Measurements from ENCODE around the gene DNAJA3. TPM values are rescaled to one million over a fixed set of nuclear protein-coding genes. Genes with fewer than 3 reads are reported as not detected.

The DNAJA3 gene
- total RNA-seq, 2 experiments from 2014 or later: 93.9 to 102 TPM

GRCh38 chr16:4412159-4412558, 13.5 kb upstream of the DNAJA3 start:
- H3K27ac Mint-ChIP-seq: no peak overlapping the region
- ATAC-seq (no peak), DNase-seq (no peak)
- peaks cover 30% of the 10 kb centered on the region for H3K36me3 Mint-ChIP-seq (ENCODE audit: low read depth)
- H3K9me3 Mint-ChIP-seq (ENCODE audit: low read depth): no peaks in the 10 kb centered on the region
- H3K27me3 Mint-ChIP-seq: no peaks in the 10 kb centered on the region
- peaks cover 36% of the 10 kb centered on the region for H3K4me1 Mint-ChIP-seq
- no peak overlapping the region for H3K4me3 Mint-ChIP-seq
- intact Hi-C loops (cut with DNase I, micrococcal nuclease): no loop called here
- ChIA-PET POLR2A (no interaction called here), CTCF (interaction anchor here (1.3 to 6.5 kb wide), 2 partner anchors 9 to 93 kb away, joined by 3 to 45 read pairs; no protein-coding TSS in a partner anchor)

- no peaks in the 10 kb centered on the region for H3K9me3 Mint-ChIP-seq (ENCODE audit: low read depth)
- no peak overlapping the region for H3K27ac Mint-ChIP-seq
- no peak overlapping the region for H3K4me3 Mint-ChIP-seq
- DNase-seq (no peak), ATAC-seq (no peak)
- peaks cover 30% of the 10 kb centered on the region for H3K36me3 Mint-ChIP-seq (ENCODE audit: low read depth)
- H3K27me3 Mint-ChIP-seq: no peaks in the 10 kb centered on the region
- ChIA-PET POLR2A (no interaction called here), CTCF (interaction anchor here (0.6 to 6.5 kb wide), 3 partner anchors 10 to 150 kb away, joined by 3 to 45 read pairs (median 3); no protein-coding TSS in a partner anchor)
- intact Hi-C loops (cut with DNase I, micrococcal nuclease): no loop called here
- peaks cover 36% of the 10 kb centered on the region for H3K4me1 Mint-ChIP-seq
These were observed 12.8 kb upstream of the DNAJA3 start for GRCh38 chr16:4412854-4413253.

- H3K36me3 Mint-ChIP-seq (ENCODE audit: low read depth): peaks cover 30% of the 10 kb centered on the region
- CTCF ChIA-PET: interaction anchor here (3.8 to 6.5 kb wide), 2 partner anchors 12 to 161 kb away, joined by 13 to 45 read pairs; no protein-coding TSS in a partner anchor
- POLR2A ChIA-PET: interaction anchor here (0.7 kb wide), 1 partner anchor 160 kb away, joined by 3 read pairs; no protein-coding TSS in a partner anchor
- H3K9me3 Mint-ChIP-seq (ENCODE audit: low read depth): no peaks in the 10 kb centered on the region
- DNase-seq: peak; percentile 92
- peak overlapping the region; percentile 86 for H3K4me3 Mint-ChIP-seq
- ATAC-seq: peak; percentile 69
- H3K27me3 Mint-ChIP-seq: no peaks in the 10 kb centered on the region
- peaks cover 36% of the 10 kb centered on the region for H3K4me1 Mint-ChIP-seq
- peak overlapping the region; percentile 84 for H3K27ac Mint-ChIP-seq
- intact Hi-C loops (cut with DNase I, micrococcal nuclease): loop anchor here in 1 of 2 experiments (1.0 to 2.0 kb wide), 2 partner anchors 202 to 298 kb away; partner anchors contain the start of gene ADCY9
These were observed 11.3 kb upstream of the DNAJA3 start for GRCh38 chr16:4414187-4414917.

GRCh38 chr16:4415538-4416199, 10.0 kb upstream of the DNAJA3 start:
- intact Hi-C loops (cut with DNase I, micrococcal nuclease): loop anchor here (1.0 to 5.0 kb wide), 16 partner anchors 10 to 699 kb away; partner anchors contain the start of genes DNAJA3 (in 2 of the 2), HMOX2 (in 2 of the 2), PAM16 (in 2 of the 2) and ADCY9 (in 1 of the 2)
- POLR2A ChIA-PET: interaction anchor here (0.5 to 1.0 kb wide), 6 partner anchors 16 to 434 kb away, joined by 3 to 6 read pairs (median 5); partner anchors contain the start of genes DNAAF8 and HMOX2

GRCh38 chr16:4416200-4417032, 9.3 kb upstream of the DNAJA3 start, which contains the start of gene CORO7:
TSS of gene CORO7 (minus strand) at chr16:4416596. CDS start at chr16:4416518, 78 bp downstream.
- H3K9me3 Mint-ChIP-seq (ENCODE audit: low read depth): no peaks in the 10 kb centered on the region
- no peaks in the 10 kb centered on the region for H3K27me3 Mint-ChIP-seq
- intact Hi-C loops (cut with DNase I, micrococcal nuclease): loop anchor here (1.0 to 5.0 kb wide), 15 partner anchors 9 to 700 kb away; partner anchors contain the start of genes DNAJA3 (in 2 of the 2), HMOX2 (in 2 of the 2), PAM16 (in 2 of the 2) and ANKS3 (in 1 of the 2)
- H3K36me3 Mint-ChIP-seq (ENCODE audit: low read depth): peaks cover 18% of the 10 kb centered on the region
- ChIA-PET POLR2A (interaction anchor here (0.5 to 1.0 kb wide), 6 partner anchors 17 to 435 kb away, joined by 3 to 6 read pairs (median 5); partner anchors contain the start of genes DNAAF8 and HMOX2), CTCF (interaction anchor here (3.8 to 6.5 kb wide), 2 partner anchors 14 to 163 kb away, joined by 13 to 45 read pairs; no protein-coding TSS in a partner anchor)
- peak within 1 kb of the TSS; percentile 86 for H3K4me3 Mint-ChIP-seq
- H3K27ac Mint-ChIP-seq: peak within 1 kb of the TSS; percentile 84
- DNase-seq (peak; percentile 98), ATAC-seq (peak; percentile 81)
- H3K4me1 Mint-ChIP-seq: peaks cover 29% of the 10 kb centered on the region

More at GRCh38 chr16:4415538-4416199, 10.0 kb upstream of the DNAJA3 start:
- Mint-ChIP-seq H3K4me3 (peak overlapping the region; percentile 86), H3K9me3 (ENCODE audit: low read depth) (no peaks in the 10 kb centered on the region), H3K36me3 (ENCODE audit: low read depth) (peaks cover 24% of the 10 kb centered on the region), H3K27ac (peak overlapping the region; percentile 84), H3K4me1 (peaks cover 32% of the 10 kb centered on the region), H3K27me3 (no peaks in the 10 kb centered on the region)
- CTCF ChIA-PET: interaction anchor here (3.8 to 6.5 kb wide), 2 partner anchors 13 to 162 kb away, joined by 13 to 45 read pairs; no protein-coding TSS in a partner anchor
- DNase-seq: peak; percentile 77
- ATAC-seq: peak; percentile 10

- peaks cover 16% of the 10 kb centered on the region for H3K4me1 Mint-ChIP-seq
- no peak for DNase-seq
- intact Hi-C loops (cut with DNase I, micrococcal nuclease): loop anchor here in 1 of 2 experiments (5.0 kb wide), 1 partner anchor 67 kb away; the partner anchor contains the start of gene PAM16
- no peak overlapping the region for H3K4me3 Mint-ChIP-seq
- H3K9me3 Mint-ChIP-seq (ENCODE audit: low read depth): no peaks in the 10 kb centered on the region
- H3K27me3 Mint-ChIP-seq: no peaks in the 10 kb centered on the region
- no peak overlapping the region for H3K27ac Mint-ChIP-seq
- POLR2A ChIA-PET: interaction anchor here (0.6 to 1.1 kb wide), 4 partner anchors 16 to 540 kb away, joined by 3 to 5 read pairs (median 4); no protein-coding TSS in a partner anchor
- peaks cover 4% of the 10 kb centered on the region for H3K36me3 Mint-ChIP-seq (ENCODE audit: low read depth)
- no peak for ATAC-seq
- CTCF ChIA-PET: interaction anchor here (1.1 to 1.6 kb wide), 3 partner anchors 9 to 57 kb away, joined by 3 to 6 read pairs (median 4); partner anchors contain the start of gene HMOX2
These were observed 6.2 kb upstream of the DNAJA3 start for GRCh38 chr16:4419402-4419959.

- POLR2A ChIA-PET: no interaction called here
- Mint-ChIP-seq H3K4me3 (no peak overlapping the region), H3K4me1 (peaks cover 10% of the 10 kb centered on the region), H3K9me3 (ENCODE audit: low read depth) (no peaks in the 10 kb centered on the region), H3K36me3 (ENCODE audit: low read depth) (peaks cover 2% of the 10 kb centered on the region), H3K27ac (no peak overlapping the region), H3K27me3 (no peaks in the 10 kb centered on the region)
- CTCF ChIA-PET: no interaction called here
- ATAC-seq: no peak
- DNase-seq: no peak
- intact Hi-C loops (cut with DNase I, micrococcal nuclease): no loop called here
These were observed 5.1 kb upstream of the DNAJA3 start for GRCh38 chr16:4420505-4421105.

- CTCF ChIA-PET: interaction anchor here (0.7 kb wide), 1 partner anchor 198 kb away, joined by 3 read pairs; the partner anchor contains the start of gene MGRN1
These were observed 485 bp downstream of the DNAJA3 start for GRCh38 chr16:4426021-4426684.

GRCh38 chr16:4426722-4427372, 1.2 kb downstream of the DNAJA3 start:
- Mint-ChIP-seq H3K4me1 (peaks cover 27% of the 10 kb centered on the region), H3K4me3 (peak overlapping the region; percentile 95), H3K27ac (peak overlapping the region; percentile 98), H3K9me3 (ENCODE audit: low read depth) (no peaks in the 10 kb centered on the region), H3K36me3 (ENCODE audit: low read depth) (peaks cover 39% of the 10 kb centered on the region), H3K27me3 (no peaks in the 10 kb centered on the region)
- DNase-seq (no peak), ATAC-seq (no peak)
- intact Hi-C loops (cut with DNase I, micrococcal nuclease): loop anchor here (5.0 kb wide), 3 partner anchors 110 to 1165 kb away; partner anchors contain the start of genes CDIP1 (in 1 of the 2) and NUDT16L1 (in 1 of the 2)
- POLR2A ChIA-PET: interaction anchor here (0.6 kb wide), 1 partner anchor 55 kb away, joined by 12 read pairs; no protein-coding TSS in a partner anchor
- CTCF ChIA-PET: interaction anchor here (0.7 kb wide), 1 partner anchor 198 kb away, joined by 3 read pairs; the partner anchor contains the start of gene MGRN1

More at GRCh38 chr16:4426021-4426684, 485 bp downstream of the DNAJA3 start:
- Mint-ChIP-seq H3K27ac (peak overlapping the region; percentile 98), H3K4me1 (peaks cover 27% of the 10 kb centered on the region), H3K4me3 (peak overlapping the region; percentile 95), H3K9me3 (ENCODE audit: low read depth) (no peaks in the 10 kb centered on the region), H3K27me3 (no peaks in the 10 kb centered on the region), H3K36me3 (ENCODE audit: low read depth) (peaks cover 32% of the 10 kb centered on the region)
- intact Hi-C loops (cut with DNase I, micrococcal nuclease): loop anchor here (5.0 kb wide), 3 partner anchors 111 to 1164 kb away; partner anchors contain the start of genes CDIP1 (in 1 of the 2) and NUDT16L1 (in 1 of the 2)
- peak; percentile 70 for DNase-seq
- peak; percentile 28 for ATAC-seq
- POLR2A ChIA-PET: no interaction called here
